DOHH2 (cell line): ENCODE measurements around the gene CEMIP.

Experiments
- EZH2phosphoT487 ChIP-seq: fragments of 200-600 bp; sonication (generic); IDR thresholded peaks from 2 replicates; pipeline ENCODE4 v1.6.1; 2017; ENCODE audit warnings: borderline replicate concordance, mild to moderate bottlenecking, antibody characterized with exemption, low read length, moderate library complexity, mixed read lengths
- TF ChIP-seq, protein P1 (sequence below): fragments of 200-600 bp; sonication (generic); IDR thresholded peaks from one replicate; pipeline ENCODE4 v1.5.1; 2014; ENCODE audit warnings: antibody characterized with exemption, mild to moderate bottlenecking, low read depth, low read length; ENCODE audit not compliant: poor library complexity, severe bottlenecking

DNA sequence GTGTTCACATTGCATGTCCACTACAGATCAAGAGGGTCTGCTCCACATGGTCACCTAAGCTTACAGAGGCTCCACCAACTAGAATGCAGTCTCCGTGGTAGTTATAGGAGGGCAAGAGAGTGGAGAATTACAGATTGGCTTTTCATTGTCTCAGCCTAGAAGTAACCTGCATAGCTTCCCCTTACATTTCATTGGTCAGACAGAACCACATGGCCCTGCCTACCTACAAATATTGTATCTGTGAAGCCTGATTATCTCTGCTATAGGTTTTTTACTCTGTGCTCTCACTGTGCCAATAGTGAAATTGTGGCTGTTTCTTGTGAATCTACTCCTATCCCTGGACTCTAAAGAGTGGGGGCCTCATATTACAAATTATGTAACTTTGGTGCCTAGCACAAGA, 219.1 kb downstream of the CEMIP start:
- TF ChIP-seq, protein P1, sequence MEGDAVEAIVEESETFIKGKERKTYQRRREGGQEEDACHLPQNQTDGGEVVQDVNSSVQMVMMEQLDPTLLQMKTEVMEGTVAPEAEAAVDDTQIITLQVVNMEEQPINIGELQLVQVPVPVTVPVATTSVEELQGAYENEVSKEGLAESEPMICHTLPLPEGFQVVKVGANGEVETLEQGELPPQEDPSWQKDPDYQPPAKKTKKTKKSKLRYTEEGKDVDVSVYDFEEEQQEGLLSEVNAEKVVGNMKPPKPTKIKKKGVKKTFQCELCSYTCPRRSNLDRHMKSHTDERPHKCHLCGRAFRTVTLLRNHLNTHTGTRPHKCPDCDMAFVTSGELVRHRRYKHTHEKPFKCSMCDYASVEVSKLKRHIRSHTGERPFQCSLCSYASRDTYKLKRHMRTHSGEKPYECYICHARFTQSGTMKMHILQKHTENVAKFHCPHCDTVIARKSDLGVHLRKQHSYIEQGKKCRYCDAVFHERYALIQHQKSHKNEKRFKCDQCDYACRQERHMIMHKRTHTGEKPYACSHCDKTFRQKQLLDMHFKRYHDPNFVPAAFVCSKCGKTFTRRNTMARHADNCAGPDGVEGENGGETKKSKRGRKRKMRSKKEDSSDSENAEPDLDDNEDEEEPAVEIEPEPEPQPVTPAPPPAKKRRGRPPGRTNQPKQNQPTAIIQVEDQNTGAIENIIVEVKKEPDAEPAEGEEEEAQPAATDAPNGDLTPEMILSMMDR, result no peak
- TF ChIP-seq EZH2phosphoT487, result no peak
